GM18870 (cell line): ENCODE measurements around the gene TNFRSF6B.

Source experiments
- ATAC-seq: cut with Tn5 transposase; IDR thresholded peaks from one replicate; pipeline ENCODE4 v1.9.1; 2021; ENCODE audit warnings: moderate library complexity; ENCODE audit not compliant: unreplicated experiment

TNFRSF6B gene

DNA sequence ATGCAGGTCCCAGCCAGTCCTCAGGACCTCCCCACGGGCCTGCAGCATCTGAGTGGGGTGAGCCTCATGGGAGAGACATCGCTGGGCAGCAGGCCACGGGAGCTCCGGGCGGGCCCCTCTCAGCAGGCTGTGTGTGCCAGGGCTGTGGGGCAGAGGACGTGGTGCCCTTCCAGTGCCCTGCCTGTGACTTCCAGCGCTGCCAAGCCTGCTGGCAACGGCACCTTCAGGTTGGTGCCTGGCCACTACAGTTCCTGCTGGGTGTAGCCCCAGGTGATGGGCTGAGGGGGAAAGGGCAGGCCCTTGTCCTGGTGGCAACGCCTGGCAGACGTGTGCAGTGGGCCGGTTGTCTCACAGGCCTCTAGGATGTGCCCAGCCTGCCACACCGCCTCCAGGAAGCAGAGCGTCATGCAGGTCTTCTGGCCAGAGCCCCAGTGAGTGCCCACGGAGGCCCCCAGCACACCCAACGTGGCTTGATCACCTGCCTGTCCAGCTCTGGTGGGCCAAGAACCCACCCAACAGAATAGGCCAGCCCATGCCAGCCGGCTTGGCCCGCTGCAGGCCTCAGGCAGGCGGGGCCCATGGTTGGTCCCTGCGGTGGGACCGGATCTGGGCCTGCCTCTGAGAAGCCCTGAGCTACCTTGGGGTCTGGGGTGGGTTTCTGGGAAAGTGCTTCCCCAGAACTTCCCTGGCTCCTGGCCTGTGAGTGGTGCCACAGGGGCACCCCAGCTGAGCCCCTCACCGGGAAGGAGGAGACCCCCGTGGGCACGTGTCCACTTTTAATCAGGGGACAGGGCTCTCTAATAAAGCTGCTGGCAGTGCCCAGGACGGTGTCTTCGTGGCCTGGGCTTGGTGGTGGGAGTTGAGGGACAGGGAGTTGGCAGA is 787 bp upstream of the TNFRSF6B start:
- ATAC-seq, result no peak

GRCh38 chr20:63696306-63696627 is 185 bp upstream of the TNFRSF6B start:
- ATAC-seq, result no peak

GRCh38 chr20:63697357-63697867 is 960 bp downstream of the TNFRSF6B start:
- no peak for ATAC-seq

DNA sequence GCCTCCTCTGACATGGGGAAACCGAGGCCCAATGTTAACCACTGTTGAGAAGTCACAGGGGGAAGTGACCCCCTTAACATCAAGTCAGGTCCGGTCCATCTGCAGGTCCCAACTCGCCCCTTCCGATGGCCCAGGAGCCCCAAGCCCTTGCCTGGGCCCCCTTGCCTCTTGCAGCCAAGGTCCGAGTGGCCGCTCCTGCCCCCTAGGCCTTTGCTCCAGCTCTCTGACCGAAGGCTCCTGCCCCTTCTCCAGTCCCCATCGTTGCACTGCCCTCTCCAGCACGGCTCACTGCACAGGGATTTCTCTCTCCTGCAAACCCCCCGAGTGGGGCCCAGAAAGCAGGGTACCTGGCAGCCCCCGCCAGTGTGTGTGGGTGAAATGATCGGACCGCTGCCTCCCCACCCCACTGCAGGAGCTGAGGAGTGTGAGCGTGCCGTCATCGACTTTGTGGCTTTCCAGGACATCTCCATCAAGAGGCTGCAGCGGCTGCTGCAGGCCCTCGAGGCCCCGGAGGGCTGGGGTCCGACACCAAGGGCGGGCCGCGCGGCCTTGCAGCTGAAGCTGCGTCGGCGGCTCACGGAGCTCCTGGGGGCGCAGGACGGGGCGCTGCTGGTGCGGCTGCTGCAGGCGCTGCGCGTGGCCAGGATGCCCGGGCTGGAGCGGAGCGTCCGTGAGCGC is 1.6 kb downstream of the TNFRSF6B start:
- no peak for ATAC-seq

GRCh38 chr20:63698739-63699465 is 2.5 kb downstream of the TNFRSF6B start:
- no peak for ATAC-seq

GRCh38 chr20:63699466-63700198 is 3.2 kb downstream of the TNFRSF6B start:
- no peak for ATAC-seq

DNA sequence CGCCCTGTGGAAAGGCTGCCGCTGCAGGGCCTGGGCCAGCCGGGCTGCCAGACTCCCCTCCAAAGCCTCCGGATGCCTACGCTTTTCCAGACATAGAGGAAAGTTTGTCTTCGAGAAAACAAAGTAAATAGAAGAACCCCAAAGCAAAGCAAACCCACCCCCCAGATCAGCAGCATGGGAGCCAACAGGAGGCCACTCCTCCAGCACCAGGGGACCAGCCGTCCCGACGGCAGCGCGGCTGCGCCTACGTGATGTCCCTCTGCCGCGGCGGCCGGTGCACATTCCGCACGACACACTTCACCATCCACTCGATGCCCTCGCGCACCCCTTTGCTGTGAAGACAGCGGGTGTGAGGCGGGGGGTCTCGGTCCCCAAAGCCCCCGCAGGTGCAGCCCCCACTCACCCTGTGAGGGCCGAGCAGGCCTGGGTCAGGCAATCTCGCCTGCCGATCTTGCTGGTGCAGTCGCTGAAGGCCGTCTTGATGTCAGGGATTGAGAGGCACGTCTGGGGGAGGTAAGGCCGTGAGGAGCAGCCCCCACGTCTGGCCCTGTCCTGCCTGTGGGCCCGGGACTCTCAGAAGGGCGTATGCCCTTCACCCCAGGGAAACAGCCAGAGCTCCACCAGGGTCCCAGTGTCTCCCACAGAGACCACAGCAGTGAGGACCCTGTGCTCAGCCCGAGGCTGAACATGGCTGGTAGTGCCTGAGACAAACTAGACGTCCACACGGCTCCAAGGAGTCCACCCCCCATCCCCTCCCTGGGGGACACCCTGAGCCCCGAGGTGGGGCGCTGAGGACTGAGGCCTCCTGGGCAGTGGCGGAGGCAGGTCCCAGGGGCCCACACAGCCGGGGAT is 4.0 kb downstream of the TNFRSF6B start:
- ATAC-seq, result no peak

DNA sequence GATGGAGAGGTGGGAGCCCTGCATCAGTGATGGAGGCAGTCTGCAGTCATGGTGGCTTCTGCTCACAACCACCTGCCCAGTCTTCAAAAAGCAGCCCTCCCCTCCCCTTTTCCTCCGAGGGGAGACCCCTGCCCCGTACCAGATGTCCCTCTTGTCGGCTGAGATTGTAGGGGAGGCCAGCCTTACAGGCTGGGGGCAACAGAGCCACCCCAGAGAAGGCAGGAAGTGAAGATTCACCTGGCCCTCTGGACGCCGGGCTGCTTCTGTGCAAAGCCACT is 4.5 kb downstream of the TNFRSF6B start:
- no peak for ATAC-seq

DNA sequence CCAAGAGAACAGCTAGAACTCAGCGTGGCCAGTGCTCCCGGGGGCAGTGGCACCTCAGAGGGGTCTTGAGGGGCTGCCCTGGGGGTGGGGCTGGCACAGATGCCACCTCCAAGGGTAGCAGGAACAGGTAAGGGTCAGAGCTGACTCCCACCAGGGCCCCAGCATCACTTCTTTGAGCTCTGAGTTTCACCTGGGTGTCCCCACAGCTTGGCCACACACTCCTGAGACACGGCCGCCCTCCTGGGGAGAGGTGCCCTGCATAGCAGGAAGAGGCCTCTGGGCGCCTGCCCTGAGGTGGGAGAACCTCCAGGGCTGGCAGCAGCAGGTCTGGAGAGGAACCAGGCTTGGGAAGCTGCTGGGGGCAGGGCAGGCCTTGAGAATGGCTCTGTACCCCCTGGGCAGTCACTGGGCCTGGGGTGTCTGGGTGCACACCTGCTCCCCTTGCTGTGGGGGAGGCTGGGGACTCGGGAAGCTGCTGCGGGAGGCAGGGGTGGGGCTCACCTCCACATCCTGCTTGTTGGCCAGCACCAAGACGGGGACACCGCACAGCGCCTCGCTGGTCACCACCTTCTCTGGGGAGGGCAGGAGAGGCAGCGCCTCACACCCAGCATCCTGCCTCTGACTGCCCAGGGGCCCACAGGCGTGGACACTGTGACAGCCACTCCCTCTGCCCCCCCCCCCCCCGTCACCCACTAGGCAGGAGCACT is 5.0 kb downstream of the TNFRSF6B start:
- ATAC-seq, result no peak

GRCh38 chr20:63702036-63702665 is 5.7 kb downstream of the TNFRSF6B start:
- ATAC-seq, result no peak

- no peak for ATAC-seq
Measured at GRCh38 chr20:63702751-63703470, 6.5 kb downstream of the TNFRSF6B start.

GRCh38 chr20:63703471-63703975 is 7.1 kb downstream of the TNFRSF6B start:
- ATAC-seq, result no peak

GRCh38 chr20:63703976-63704748 is 7.7 kb downstream of the TNFRSF6B start:
- ATAC-seq, result no peak

- no peak for ATAC-seq
Measured at GRCh38 chr20:63704749-63705117, 8.3 kb downstream of the TNFRSF6B start.

DNA sequence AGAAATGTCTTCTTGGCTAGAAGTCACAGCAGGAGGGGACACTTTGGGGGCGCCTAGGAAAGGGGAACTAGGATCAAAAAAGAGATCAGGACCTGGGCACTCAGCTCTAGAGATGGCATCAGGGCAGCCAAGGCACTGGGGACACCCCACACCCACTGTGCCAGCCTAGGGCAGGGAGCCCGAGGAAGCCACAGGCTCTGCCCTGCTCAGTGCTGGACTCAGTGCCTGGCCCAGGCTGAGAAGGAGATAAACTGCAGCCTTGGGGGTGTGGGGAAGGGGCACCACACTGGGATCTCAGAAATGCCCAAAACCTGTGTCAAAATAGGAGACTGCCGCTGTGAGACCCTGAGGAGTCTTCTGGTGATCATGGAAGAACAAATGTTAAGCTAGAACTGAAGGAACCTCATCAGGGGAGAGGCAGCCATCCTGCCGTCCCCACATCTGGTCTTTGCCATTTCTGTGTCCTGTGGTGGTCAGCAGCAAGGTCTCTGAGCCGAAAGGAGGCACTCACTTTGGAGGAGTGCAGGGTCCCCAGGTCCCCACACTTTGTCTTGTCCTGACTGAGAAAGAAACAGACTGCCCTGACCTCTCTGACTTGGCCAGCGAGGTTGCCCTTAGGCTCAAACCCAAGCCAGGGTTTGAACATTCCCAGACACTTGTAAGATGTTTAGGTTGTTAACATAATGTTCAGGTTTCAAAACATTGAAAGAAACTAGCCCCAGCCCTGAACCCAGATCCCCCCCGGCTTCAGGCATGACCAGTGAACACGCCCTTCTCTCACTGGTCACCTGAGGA is 9.0 kb downstream of the TNFRSF6B start:
- no peak for ATAC-seq

DNA sequence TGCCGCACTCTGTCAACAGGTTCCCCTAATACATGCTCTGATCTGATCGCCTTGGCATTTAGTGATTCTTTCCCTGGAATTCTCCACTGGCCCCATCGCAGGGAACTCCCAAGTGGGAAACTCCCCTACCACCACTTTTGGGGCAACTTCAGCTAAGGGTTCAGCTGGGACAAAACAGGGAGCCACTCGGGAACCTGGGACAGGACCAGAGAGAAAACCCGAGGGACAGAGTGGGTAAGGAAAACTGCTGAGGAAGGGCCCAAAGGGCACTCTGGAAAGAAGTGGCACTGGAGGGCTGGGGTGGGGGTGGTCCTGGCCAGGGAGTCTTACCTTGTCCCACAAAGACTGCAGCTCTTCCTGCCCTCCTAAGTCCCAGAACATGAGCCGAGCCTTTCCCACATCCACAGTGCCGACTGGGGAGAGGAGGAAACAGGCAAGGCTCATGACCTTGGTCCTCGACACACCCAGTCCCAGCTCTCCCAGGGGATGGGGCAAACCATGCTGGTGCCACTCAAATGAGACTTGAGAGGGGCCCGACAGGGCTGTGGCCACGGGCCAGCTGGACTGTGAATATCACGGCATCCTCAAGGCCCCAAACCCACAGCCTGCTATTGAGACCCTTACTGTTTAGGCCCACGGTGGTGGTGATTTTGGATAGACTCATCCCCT is 9.7 kb downstream of the TNFRSF6B start:
- ATAC-seq, result no peak
